Measurements from ENCODE around the gene TRIM72.
"Not testable (repeated sequence)": the region's sequence is repeated elsewhere in the genome, so short reads cannot be mapped to it uniquely, and the experiment has no call there.

TRIM72 gene

GRCh38 chr16:31228206-31228605 lies 14.3 kb downstream of the TRIM72 start:
- no peak overlapping the region for H3K4me3 ChIP-seq (ENCODE audit: low read depth, low read length)
- no peak for TF ChIP-seq CTCF (IDR thresholded peaks at IDR 0.05; ENCODE audit: low read depth, low read length, missing control alignments)
- DNase-seq (ENCODE audit: low read depth) = no peak

- TF ChIP-seq CTCF (IDR thresholded peaks at IDR 0.05; ENCODE audit: low read depth, low read length, missing control alignments) = no peak
- no peak overlapping the region for H3K4me3 ChIP-seq (ENCODE audit: low read depth, low read length)
- DNase-seq (ENCODE audit: low read depth) = no peak
Measured at GRCh38 chr16:31229501-31229900, 15.6 kb downstream of the TRIM72 start.

- no peak overlapping the region for H3K4me3 ChIP-seq (ENCODE audit: low read depth, low read length)
- no peak for TF ChIP-seq CTCF (IDR thresholded peaks at IDR 0.05; ENCODE audit: low read depth, low read length, missing control alignments)
- DNase-seq (ENCODE audit: low read depth) = no peak
Measured at GRCh38 chr16:31238041-31238440, 24.1 kb downstream of the TRIM72 start.

GRCh38 chr16:31242206-31242605 lies 28.3 kb downstream of the TRIM72 start:
- no peak for DNase-seq (ENCODE audit: low read depth)
- no peak overlapping the region for H3K4me3 ChIP-seq (ENCODE audit: low read depth, low read length)
- TF ChIP-seq CTCF (IDR thresholded peaks at IDR 0.05; ENCODE audit: low read depth, low read length, missing control alignments) = no peak

GRCh38 chr16:31243734-31244670 lies 30.1 kb downstream of the TRIM72 start:
- peak; percentile 36 for DNase-seq (ENCODE audit: low read depth)
- no peak for TF ChIP-seq CTCF (IDR thresholded peaks at IDR 0.05; ENCODE audit: low read depth, low read length, missing control alignments)
- H3K4me3 ChIP-seq (ENCODE audit: low read depth, low read length) = no peak overlapping the region

GRCh38 chr16:31245598-31245997 lies 31.7 kb downstream of the TRIM72 start:
- not testable (repeated sequence) for DNase-seq (ENCODE audit: low read depth); H3K4me3 ChIP-seq (ENCODE audit: low read depth, low read length)

- H3K4me3 ChIP-seq (ENCODE audit: low read depth, low read length) = no peak overlapping the region
- no peak for TF ChIP-seq CTCF (IDR thresholded peaks at IDR 0.05; ENCODE audit: low read depth, low read length, missing control alignments)
- no peak for DNase-seq (ENCODE audit: low read depth)
Measured at GRCh38 chr16:31246296-31246695, 32.4 kb downstream of the TRIM72 start.
